ENCODE measurements around the gene HOXB3.

The HOXB3 gene

GRCh38 chr17:48611681-48612455 lies 21.8 kb upstream of the HOXB3 start:
- no peak for DNase-seq

GRCh38 chr17:48611213-48611612 lies 21.2 kb upstream of the HOXB3 start:
- no peak for DNase-seq

GRCh38 chr17:48610282-48611211 lies 20.5 kb upstream of the HOXB3 start, which contains the start of gene HOXB7:
HOXB7 (minus strand) TSS chr17:48611017; CDS start chr17:48610918, 99 bp downstream.
- DNase-seq, result peak; percentile 87

GRCh38 chr17:48609759-48610281 lies 19.8 kb upstream of the HOXB3 start:
- no peak for DNase-seq

- no peak for DNase-seq
These were observed 19.0 kb upstream of the HOXB3 start for GRCh38 chr17:48609033-48609432.

- DNase-seq, result no peak
These were observed 18.4 kb upstream of the HOXB3 start for GRCh38 chr17:48608494-48608834.

GRCh38 chr17:48606892-48607614 lies 17.0 kb upstream of the HOXB3 start:
- no peak for DNase-seq

- no peak for DNase-seq
These were observed 16.2 kb upstream of the HOXB3 start for GRCh38 chr17:48605991-48606891.

GRCh38 chr17:48605409-48605919 lies 15.4 kb upstream of the HOXB3 start:
- DNase-seq, result no peak

GRCh38 chr17:48604770-48605329 lies 14.8 kb upstream of the HOXB3 start, which contains the start of gene HOXB6:
HOXB6 (minus strand) TSS chr17:48604986; CDS start chr17:48598150, 6,836 bp downstream.
- DNase-seq, result no peak

GRCh38 chr17:48603959-48604769 lies 14.1 kb upstream of the HOXB3 start:
- DNase-seq, result no peak

GRCh38 chr17:48601539-48602425 lies 11.7 kb upstream of the HOXB3 start:
- DNase-seq, result no peak

- no peak for DNase-seq
These were observed 11.1 kb upstream of the HOXB3 start for GRCh38 chr17:48601207-48601538.

GRCh38 chr17:48600244-48601098 lies 10.4 kb upstream of the HOXB3 start:
- DNase-seq, result no peak

- no peak for DNase-seq
These were observed 9.3 kb upstream of the HOXB3 start for GRCh38 chr17:48599354-48599753.

GRCh38 chr17:48598736-48599135 lies 8.7 kb upstream of the HOXB3 start:
- DNase-seq, result no peak

- DNase-seq, result peak; percentile 55
These were observed 8.0 kb upstream of the HOXB3 start for GRCh38 chr17:48597778-48598631.

- DNase-seq, result no peak
These were observed 7.4 kb upstream of the HOXB3 start for GRCh38 chr17:48597528-48597777.

All from stimulated activated CD8-positive, alpha-beta memory T cell treated with anti-CD3 and anti-CD28 coated beads, Interleukin-4, amount 100 ng/mL, for 48 hours (primary cell).